NB4 (cell line): ENCODE measurements around the gene CCDC87.
A peak's percentile ranks its signal among the peaks of the same experiment; 100 is the strongest.

Source experiments
- POLR2A ChIP-seq: IDR thresholded peaks from 2 replicates; pipeline ENCODE4 v1.6.1; 2011; ENCODE audit warnings: mild to moderate bottlenecking; ENCODE audit not compliant: insufficient read length; ENCODE audit errors: extremely low read depth
- TF ChIP-seq, protein P1 (sequence below): IDR thresholded peaks from one replicate; pipeline ENCODE4 v1.5.1; 2012; ENCODE audit warnings: low read depth, low read length

DNA sequence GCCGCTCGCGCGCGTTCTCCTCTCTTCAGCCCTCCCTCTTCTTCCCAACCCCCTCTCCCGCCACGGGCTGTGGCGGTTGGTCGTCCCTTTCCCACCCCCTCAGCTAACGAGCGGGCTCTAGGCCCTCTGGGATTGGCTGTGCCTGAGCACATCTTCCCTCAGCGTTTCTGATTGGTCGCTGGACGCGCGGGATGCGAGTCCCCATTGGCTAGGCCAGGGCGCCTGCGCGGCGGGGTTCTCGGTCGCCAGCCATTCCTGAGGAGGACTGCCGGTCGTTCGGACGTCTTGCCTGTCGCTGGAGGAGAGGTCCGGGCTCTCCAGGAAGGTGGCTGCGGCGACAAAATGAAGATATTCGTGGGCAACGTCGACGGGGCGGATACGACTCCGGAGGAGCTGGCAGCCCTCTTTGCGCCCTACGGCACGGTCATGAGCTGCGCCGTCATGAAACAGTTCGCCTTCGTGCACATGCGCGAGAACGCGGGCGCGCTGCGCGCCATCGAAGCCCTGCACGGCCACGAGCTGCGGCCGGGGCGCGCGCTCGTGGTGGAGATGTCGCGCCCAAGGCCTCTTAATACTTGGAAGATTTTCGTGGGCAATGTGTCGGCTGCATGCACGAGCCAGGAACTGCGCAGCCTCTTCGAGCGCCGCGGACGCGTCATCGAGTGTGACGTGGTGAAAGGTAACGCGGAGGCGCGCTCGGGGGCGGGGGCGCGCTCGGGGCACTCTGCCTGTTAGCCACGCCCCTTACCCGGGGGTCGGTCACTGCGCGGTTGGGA is 23.7 kb upstream of the CCDC87 start, which contains the start of gene RBM14:
- TF ChIP-seq POLR2A = peak; percentile 100
- TF ChIP-seq, protein P1, sequence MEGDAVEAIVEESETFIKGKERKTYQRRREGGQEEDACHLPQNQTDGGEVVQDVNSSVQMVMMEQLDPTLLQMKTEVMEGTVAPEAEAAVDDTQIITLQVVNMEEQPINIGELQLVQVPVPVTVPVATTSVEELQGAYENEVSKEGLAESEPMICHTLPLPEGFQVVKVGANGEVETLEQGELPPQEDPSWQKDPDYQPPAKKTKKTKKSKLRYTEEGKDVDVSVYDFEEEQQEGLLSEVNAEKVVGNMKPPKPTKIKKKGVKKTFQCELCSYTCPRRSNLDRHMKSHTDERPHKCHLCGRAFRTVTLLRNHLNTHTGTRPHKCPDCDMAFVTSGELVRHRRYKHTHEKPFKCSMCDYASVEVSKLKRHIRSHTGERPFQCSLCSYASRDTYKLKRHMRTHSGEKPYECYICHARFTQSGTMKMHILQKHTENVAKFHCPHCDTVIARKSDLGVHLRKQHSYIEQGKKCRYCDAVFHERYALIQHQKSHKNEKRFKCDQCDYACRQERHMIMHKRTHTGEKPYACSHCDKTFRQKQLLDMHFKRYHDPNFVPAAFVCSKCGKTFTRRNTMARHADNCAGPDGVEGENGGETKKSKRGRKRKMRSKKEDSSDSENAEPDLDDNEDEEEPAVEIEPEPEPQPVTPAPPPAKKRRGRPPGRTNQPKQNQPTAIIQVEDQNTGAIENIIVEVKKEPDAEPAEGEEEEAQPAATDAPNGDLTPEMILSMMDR = no peak
